Bronchial epithelial cell (primary cell): ENCODE measurements around the gene SF3B4. TPM values are rescaled to one million over a fixed set of nuclear protein-coding genes. Genes with fewer than 3 reads are reported as not detected.
A peak's percentile ranks its signal among the peaks of the same experiment; 100 is the strongest.

ENCODE experiments used
- DNase-seq: peaks from one replicate; pipeline ENCODE4 v3.0.0-alpha.2; 2010; ENCODE audit warnings: low read depth
- FAIRE-seq: peaks from 2 replicates; lab custom pipeline; 2011; peaks lifted over from hg19 to GRCh38; lab: Jason Lieb, UNC
- H3K27me3 ChIP-seq: 2 replicates; pipeline ENCODE4 v1.5.1; 2011; ENCODE audit warnings: low read length; ENCODE audit not compliant: control insufficient read depth, insufficient read depth
- H3K36me3 ChIP-seq: 2 replicates; pipeline ENCODE4 v1.5.1; 2011; ENCODE audit warnings: low read length; ENCODE audit not compliant: control insufficient read depth, insufficient read depth
- H3K4me3 ChIP-seq: 2 replicates; pipeline ENCODE4 v1.5.1; 2011; ENCODE audit warnings: mild to moderate bottlenecking, low read depth, low read length, control low read depth
- CTCF ChIP-seq: IDR thresholded peaks from 2 replicates; pipeline ENCODE4 v1.5.1; 2011; ENCODE audit warnings: mild to moderate bottlenecking, moderate library complexity, low read length, control low read depth, inconsistent platforms; ENCODE audit not compliant: insufficient read depth, severe bottlenecking
- total RNA-seq: library from RNA; depleted of rRNA; stranded (reverse); fragments of >200 nt; gene quantifications from 2 replicates; pipeline ENCODE4 v1.2.1, GENCODE V29; 2014

Gene SF3B4
- total RNA-seq, 1 donor from 2014 or later, result 7.4 TPM

DNA sequence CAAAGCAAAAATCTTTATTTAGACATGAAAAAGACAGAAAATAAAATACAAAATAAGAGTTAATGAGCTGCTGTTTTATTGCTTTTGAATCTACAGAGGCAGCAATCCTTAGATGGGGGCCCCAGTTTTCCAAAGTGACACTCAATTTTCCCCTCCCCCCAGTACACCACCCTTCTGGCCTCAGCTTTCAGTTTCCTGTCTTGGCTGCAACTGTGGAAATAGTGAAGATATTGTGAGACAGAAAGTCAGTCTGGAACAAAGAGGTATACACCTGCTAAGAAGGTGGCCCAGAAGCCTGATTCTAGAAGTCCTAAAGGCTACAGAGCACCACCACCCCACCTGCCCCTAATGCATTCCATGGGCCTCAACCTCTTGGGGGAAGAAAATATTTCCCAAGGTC, 10.2 kb upstream of the SF3B4 start:
- TF ChIP-seq CTCF, result no peak
- DNase-seq, result no peak

DNA sequence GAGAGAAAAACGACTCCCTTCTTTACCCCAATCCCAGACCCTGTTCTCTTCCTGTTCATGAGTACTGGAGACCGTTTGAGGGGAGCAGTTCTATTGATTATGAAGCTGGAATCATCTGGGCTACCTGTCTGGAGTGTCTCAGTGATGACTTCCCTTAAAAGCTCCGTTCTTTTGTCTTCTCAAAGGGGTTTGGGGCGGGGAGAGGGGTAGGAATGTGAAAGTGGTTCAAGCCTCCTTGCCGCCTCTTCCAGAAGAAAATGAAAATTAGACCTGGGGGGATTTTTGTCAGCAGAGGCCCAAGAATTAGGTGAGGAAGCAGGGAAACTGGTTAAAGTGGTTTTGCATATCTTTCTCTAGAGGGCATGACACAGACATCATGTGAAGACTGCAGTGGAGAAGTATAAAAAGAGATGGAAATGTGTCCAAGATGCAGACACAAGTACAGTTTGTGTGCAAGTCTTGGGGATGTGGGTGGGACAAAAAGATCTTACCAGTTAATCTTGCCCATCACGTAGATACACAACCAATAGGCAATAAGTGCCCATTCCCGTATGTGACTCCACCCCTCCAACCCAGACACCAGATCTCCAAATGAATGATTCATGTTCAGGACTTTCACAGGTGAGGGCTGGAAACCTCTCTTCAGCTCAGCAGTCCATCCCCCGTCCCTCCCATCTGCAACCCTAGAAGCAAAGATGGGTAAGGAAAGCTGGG, 9.5 kb upstream of the SF3B4 start:
- FAIRE-seq (no peak), DNase-seq (peak; percentile 96)
- no peaks in the 10 kb centered on the region for H3K36me3 ChIP-seq
- no peaks in the 10 kb centered on the region for H3K27me3 ChIP-seq
- TF ChIP-seq CTCF, result peak; percentile 19
- H3K4me3 ChIP-seq, result peak overlapping the region; percentile 55

More for the DNA sequence above, 10.2 kb upstream of the SF3B4 start:
- Histone ChIP-seq H3K4me3 (no peak overlapping the region), H3K27me3 (no peaks in the 10 kb centered on the region), H3K36me3 (no peaks in the 10 kb centered on the region)
- FAIRE-seq, result no peak

- peak; percentile 33 for DNase-seq
- FAIRE-seq, result no peak
- no peak for TF ChIP-seq CTCF
- H3K36me3 ChIP-seq, result no peaks in the 10 kb centered on the region
- peak within 1 kb of the TSS; percentile 55 for H3K4me3 ChIP-seq
- H3K27me3 ChIP-seq, result no peaks in the 10 kb centered on the region
These were observed 8.8 kb upstream of the SF3B4 start, which contains the start of gene MTMR11 for GRCh38 chr1:149936170-149936991. Gene MTMR11 (minus strand): TSS chr1:149936879. CDS start chr1:149936647, 232 bp downstream.

DNA sequence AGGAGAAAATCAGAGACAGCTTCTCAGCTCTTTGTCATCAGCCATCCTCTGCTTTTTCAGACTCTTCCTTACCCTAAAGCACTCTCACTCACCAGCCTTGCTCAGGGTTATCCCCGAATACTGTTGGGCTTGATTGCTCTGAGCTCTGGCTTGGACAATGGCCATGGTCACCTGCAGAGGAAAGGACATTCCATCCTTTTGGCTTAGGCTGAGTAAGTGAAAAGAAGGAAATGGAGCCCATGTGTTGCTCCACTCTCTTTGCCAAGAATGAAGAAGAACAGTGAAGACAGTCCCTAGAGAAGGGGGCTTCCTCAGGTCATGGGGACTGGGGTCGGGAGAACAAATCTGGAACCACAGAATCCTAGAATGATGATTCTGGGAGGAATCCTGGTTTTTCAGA, 6.8 kb upstream of the SF3B4 start:
- DNase-seq (no peak), FAIRE-seq (no peak)
- Histone ChIP-seq H3K27me3 (no peaks in the 10 kb centered on the region), H3K36me3 (peaks cover 2% of the 10 kb centered on the region), H3K4me3 (no peak overlapping the region)
- TF ChIP-seq CTCF, result no peak

DNA sequence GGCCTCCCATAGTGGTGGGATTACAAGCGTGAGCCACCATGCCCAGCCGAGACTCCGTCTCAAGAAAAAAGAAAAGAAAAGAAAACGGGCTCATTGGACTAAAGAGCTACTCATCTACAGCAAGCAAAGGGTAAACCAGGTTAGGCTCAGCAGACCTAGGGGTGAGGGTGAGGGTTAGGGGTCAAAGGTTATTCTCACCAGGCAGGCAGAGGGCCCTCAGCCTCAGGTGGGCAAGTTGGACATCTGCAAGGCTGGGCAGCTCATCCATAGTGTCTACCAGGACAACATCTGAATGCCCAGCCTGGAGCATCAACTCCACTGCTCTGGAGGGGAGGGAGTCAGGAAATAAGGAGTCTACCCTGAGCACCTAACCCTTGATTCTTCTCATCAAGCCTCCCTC, 5.6 kb upstream of the SF3B4 start:
- peaks cover 2% of the 10 kb centered on the region for H3K36me3 ChIP-seq
- H3K27me3 ChIP-seq, result no peaks in the 10 kb centered on the region
- FAIRE-seq (no peak), DNase-seq (no peak)
- no peak overlapping the region for H3K4me3 ChIP-seq
- no peak for TF ChIP-seq CTCF
